Upper lobe of left lung (tissue), 4 donors: ENCODE results near the gene TBRG1.

Experiments
- CTCF ChIP-seq, 6 experiments: fragments of 450-650 bp in 4 of 6; fragments of 200-600 bp in 2 of 6; sonication (generic) in 2 of 6; IDR thresholded peaks; one replicate each; pipeline ENCODE4 v1.5.1; 2016 to 2019; ENCODE audit warnings: antibody characterized with exemption in 6 of 6
- POLR2AphosphoS5 ChIP-seq, 2 donors: sonication (generic); formaldehyde crosslinking; IDR thresholded peaks; one replicate each; pipeline ENCODE4 v1.5.1; 2017; ENCODE audit warnings: antibody characterized with exemption in 2 of 2

- TF ChIP-seq CTCF (IDR thresholded peaks at IDR 0.05), result no peak
- TF ChIP-seq POLR2AphosphoS5 (IDR thresholded peaks at IDR 0.05), result no peak
Observed at GRCh38 chr11:124681421-124681820, 58.8 kb downstream of the TBRG1 start.
